OCI-LY3 (cell line): ENCODE results near the gene RAB31.

ENCODE experiments used
- EZH2phosphoT487 ChIP-seq: fragments of 200-600 bp; shearing (Covaris generic); IDR thresholded peaks from 2 replicates; pipeline ENCODE4 v1.6.1; 2018; ENCODE audit warnings: antibody characterized with exemption, mixed run types, low read depth
- TF ChIP-seq, protein P1 (sequence below): fragments of 200-600, 300-600 bp; sonication (generic); IDR thresholded peaks from 2 replicates; pipeline ENCODE4 v1.5.1; 2014; ENCODE audit warnings: antibody characterized with exemption, low read length, low read depth

DNA sequence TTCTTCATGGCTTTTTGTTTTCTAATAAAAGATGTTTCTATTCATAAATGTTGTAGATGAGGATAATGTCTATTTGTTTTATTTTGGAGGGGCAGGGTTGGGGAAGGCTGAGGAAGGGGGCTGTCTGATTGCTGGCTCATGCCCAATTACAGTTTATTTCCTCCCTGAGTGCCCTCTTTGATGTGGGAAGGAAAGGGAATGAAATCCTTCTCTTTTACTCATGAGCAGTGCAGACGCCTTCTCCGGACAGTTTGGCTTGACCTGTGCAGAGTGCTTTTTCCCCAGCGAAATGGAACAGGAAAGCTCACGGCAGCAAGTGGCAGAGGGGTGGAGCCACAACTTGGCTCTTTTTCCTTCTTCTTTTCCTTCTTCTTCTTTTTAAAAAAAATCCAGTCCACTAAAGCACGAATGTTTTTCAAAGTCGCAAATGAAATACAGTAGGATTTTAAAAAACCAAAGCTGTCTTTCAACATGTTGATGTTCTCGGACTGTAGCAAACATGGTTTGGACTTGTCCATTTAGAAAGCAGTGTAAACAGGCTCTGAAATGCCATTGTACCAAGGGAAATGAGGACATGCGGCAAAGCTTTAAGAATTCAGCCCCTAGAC is 34.5 kb downstream of the RAB31 start:
- TF ChIP-seq, protein P1, sequence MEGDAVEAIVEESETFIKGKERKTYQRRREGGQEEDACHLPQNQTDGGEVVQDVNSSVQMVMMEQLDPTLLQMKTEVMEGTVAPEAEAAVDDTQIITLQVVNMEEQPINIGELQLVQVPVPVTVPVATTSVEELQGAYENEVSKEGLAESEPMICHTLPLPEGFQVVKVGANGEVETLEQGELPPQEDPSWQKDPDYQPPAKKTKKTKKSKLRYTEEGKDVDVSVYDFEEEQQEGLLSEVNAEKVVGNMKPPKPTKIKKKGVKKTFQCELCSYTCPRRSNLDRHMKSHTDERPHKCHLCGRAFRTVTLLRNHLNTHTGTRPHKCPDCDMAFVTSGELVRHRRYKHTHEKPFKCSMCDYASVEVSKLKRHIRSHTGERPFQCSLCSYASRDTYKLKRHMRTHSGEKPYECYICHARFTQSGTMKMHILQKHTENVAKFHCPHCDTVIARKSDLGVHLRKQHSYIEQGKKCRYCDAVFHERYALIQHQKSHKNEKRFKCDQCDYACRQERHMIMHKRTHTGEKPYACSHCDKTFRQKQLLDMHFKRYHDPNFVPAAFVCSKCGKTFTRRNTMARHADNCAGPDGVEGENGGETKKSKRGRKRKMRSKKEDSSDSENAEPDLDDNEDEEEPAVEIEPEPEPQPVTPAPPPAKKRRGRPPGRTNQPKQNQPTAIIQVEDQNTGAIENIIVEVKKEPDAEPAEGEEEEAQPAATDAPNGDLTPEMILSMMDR, result no peak
- TF ChIP-seq EZH2phosphoT487, result no peak
